Epithelial cell of prostate (primary cell): Measurements from ENCODE around the gene CCER1.
A peak's percentile ranks its signal among the peaks of the same experiment; 100 is the strongest.

Experiments used
- DNase-seq: peaks from one replicate; pipeline ENCODE4 v3.0.0-alpha.2; 2011; ENCODE audit warnings: low read depth, low spot score
- H3K27ac ChIP-seq: fragments of 450-650 bp; 2 replicates; pipeline ENCODE4 v1.5.1; 2017; ENCODE audit warnings: mild to moderate bottlenecking

CCER1 gene

DNA sequence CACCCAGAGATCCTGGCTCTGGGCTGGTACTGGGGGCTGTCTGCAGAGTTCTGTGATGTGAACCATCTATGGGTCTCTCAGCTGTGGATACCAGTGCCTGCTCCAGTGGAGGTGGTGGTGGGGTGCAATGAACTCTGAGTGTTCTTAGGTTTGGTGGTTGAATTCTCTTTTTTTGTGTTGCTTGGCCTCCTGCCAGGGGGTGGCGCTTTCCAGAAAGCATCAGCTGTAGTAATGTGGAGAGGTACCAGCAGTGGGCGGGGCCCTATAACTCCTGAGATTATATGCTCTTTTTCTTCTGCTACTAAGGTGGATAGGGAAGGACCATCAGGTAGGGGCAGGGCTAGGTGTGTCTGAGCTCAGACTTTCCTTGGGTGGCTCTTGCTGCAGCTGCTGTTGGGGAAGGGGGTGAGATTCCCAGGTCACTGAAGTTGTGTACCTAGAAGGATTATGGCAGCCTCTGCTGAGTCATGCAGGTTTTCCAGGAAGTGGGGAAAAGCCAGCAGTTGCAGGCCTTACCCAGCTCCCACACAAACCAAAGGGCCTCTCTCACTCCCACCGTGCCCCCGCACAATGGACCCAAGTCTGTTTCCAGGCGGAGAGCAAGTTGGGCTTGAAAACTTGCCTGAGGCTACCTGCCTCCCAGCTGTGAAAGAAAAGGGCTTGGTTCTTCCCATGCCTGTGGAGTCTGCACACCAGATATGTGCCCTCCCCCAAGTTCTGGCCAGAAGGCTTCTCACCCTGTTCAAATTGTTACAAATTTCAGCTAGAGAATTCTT, 18.6 kb downstream of the CCER1 start:
- no peak overlapping the region for H3K27ac ChIP-seq
- DNase-seq = no peak

DNA sequence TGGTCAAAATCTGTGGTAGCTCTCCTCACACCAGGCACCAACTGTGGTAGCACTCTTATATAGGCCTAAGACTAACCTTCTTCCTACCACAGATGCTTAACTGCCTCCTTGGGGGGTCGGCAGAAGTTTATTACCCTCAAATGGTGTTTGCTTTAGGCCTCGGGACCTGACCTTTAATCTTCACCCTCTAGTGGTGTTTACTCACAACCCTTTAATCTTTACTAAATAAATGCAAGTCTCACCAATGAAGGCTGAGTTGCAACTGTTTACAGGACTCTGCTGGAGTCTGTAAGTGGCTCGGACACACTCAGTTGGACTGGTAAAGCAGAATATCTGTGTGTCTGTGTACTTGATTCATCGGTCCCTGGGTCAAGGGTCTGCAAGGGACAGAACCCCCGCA, 29.4 kb downstream of the CCER1 start:
- no peak for DNase-seq
- H3K27ac ChIP-seq = no peak overlapping the region

DNA sequence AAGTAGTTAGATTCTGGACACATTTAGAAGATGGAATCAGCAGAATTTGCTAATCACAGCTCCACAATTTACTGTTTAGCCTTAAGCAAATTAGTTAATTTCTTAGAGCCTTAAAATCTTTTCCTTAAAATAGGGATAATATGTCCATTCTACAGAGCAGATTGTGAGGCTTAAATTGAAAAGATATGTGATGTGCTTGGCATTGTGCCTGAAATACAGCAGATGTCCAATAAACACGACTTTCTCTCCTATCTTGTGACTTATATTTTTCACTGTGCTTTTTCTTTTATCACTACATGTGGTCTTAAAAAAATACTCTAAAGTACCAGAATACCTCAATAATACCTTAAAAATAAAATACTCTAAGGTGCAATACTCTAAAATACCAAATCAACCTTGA, 30.6 kb downstream of the CCER1 start:
- DNase-seq = no peak
- H3K27ac ChIP-seq = no peak overlapping the region

DNA sequence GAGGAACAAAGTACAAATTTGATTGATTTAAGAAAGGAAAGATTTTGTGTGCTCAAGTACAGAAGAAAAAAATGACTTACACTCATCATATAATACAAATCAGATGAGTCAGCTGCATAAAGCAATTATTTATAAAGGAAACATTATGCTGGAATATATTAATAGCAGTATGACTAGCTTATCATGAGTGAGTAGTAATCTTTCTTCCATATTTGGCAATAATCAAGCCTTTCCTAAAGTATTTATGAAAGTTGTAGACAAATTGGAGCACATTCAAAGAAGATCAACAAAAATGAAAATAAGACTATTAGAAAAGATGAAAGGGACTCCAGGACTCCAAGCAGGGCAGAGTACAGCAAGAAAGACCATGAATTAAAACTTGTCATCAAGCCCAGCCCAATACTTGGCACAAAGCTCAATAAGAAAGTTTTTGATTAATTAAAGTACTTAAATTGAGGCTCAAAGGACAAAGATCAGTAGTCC, 32.8 kb downstream of the CCER1 start:
- no peak for DNase-seq
- no peak overlapping the region for H3K27ac ChIP-seq

DNA sequence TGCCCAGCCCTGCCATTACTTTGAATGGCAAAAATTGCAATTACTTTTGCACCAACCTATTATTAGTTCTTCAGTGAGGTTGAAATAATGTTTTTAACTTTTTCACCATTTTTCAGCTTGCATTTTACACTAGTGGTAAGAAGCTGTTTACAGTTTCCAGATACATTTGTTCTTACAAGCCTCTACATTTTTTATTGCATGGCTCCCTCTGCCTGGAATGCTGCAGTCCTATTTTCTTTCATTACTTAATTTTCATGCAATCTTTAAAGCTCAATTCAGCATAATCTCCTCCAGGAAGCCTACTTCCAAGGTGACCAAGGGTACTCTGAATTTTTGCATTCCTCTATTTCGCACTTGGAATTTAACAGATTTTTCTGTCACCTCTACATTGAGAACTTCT, 33.4 kb downstream of the CCER1 start:
- no peak for DNase-seq
- H3K27ac ChIP-seq = no peak overlapping the region

DNA sequence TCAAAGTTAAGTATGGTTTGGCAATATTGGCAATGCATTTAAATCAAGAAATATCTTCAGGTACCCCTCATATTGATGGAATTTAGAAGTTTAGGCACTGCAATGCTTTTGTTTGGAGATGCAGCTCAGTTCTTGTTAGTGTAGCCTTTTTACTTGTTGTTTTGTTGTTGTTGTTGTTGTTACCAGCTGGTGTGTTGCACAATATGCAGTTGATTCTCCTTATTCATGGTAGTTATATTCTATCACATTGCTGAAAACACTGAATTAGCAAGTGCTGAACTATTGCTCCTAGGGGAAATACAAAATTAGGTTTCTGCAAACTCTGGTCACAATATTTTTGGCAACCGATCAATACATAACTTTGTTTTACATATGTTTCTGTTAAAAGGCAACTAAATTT, 34.8 kb downstream of the CCER1 start:
- DNase-seq = no peak

DNA sequence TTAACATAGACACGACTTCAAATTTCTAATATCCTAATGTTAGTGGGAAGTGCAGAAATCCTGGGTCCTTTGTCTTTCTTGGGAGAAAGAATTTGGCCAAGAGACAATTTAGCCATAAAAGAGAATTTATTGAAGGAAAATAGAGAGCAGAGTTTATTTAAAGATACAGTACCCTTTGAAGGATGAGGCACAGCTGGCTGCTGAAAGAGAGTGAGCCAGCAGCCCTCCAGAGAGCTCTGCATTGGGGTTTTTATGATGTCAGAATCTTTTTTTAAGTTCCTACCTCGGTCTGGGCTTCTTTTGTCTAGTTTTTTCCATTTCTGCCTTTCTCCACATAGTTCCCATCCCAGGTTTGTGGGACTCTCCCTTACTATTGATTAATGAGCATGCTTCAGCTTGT, 37.5 kb downstream of the CCER1 start:
- DNase-seq = no peak
- H3K27ac ChIP-seq = no peak overlapping the region

More for the DNA sequence above, 34.8 kb downstream of the CCER1 start:
- no peak overlapping the region for H3K27ac ChIP-seq

DNA sequence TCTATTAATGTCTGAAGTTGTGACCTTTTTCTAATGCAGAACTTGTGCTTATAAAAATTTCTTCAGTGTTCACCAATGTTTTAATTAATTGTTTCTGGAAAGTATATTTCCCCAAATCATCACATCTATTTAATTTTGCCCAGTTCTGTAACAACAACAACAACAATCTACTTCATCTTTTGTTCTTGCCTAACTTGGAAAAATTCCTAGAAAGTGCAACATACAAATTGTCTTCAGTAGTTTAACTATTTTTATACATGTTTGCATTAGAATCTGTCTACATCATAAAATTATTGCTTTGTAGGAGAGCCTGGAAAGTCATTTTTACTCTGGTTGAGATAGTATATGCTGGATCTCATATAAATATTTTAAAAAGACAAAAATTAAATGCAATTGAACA, 38.5 kb downstream of the CCER1 start:
- H3K27ac ChIP-seq = no peak overlapping the region

DNA sequence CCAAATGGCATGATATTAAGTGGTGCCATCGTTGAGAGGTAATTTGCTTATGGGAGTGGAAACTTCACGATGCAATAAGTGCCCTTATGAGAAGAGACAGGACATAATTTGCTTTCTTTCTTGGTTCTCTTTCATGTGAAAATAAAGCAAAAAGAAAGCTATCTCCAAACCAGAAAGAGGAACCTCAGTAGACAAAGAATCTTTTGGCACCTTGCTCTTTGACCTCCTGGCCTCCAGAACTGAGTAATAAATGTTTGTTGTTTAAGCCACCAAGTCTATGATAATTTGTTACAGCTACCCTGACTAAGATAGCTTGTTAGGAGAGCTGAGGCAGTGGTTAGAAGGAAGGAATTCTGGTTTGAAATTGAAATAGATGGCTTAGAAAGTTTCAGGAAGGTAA, 39.6 kb downstream of the CCER1 start:
- DNase-seq = no peak
- no peak overlapping the region for H3K27ac ChIP-seq

More for the DNA sequence above, 38.5 kb downstream of the CCER1 start:
- no peak for DNase-seq

DNA sequence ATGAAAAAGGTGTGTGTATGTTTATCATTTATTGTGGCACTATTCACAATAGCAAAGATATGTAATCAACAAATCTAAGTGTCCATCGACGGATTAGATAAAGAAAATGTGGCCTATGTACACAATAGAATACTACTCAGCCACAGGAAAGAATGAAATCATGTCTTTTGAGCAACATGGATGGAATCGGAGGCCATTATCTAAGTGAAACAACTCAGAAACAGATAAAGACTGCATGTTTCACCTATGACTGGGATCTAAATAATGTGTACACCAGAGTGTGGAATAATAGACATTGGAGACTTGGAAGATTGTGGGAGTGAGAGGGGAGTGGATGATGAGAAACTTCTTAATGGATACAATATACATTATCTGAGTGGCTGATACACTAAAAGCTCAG, 44.0 kb downstream of the CCER1 start:
- DNase-seq = no peak
- no peak overlapping the region for H3K27ac ChIP-seq

DNA sequence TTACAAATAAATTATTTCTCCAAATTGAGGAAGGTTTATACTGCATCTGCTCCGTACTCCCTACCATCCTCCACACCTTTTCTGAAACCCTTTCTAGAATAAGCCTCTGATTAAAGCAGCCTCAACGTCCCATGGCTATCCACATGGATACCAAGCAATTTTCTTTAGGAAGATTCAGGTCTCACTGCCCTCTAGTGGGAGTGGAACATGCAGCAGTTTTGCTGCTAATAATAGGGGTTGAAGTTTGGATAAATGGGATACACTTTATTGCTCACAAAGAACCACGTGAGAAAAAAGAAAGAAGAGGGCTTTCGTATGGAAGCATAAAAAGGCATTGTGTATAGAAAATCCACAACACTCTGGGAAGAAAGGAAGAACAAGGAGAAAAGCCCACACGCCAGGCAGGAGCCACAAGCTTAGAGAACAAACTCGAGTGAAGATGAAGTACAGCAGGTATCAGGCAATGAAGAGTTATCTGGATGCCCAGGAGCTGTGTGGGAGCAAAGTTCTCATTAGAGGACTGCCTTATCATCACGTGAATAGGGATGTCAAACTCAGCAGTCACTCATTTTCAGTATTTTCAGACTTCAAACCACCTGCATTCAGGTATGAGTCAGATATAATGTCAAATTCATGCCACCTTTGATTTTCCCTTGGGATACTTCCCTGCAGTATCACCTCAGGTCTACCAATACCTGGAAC, 45.8 kb downstream of the CCER1 start:
- DNase-seq = no peak
- no peak overlapping the region for H3K27ac ChIP-seq

DNA sequence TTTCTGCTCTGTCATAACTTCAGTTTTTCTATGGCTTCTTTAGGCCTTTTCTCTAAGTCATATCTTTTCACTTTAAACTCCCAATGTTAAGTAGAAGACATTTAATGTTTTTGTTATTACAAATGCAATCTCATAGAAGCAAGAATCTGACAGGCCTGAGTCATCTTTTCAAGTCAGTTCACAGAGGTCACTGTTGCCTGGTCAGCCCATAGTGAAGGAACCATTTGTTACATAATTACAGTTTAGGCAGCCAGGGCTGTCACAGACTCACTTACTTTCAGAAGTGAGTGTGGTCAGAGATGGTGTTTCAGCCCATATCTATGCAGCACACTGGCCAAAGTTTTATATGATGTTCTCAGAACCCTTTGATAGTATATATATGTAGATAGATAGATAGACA, 46.5 kb downstream of the CCER1 start:
- H3K27ac ChIP-seq = no peak overlapping the region
- DNase-seq = no peak

DNA sequence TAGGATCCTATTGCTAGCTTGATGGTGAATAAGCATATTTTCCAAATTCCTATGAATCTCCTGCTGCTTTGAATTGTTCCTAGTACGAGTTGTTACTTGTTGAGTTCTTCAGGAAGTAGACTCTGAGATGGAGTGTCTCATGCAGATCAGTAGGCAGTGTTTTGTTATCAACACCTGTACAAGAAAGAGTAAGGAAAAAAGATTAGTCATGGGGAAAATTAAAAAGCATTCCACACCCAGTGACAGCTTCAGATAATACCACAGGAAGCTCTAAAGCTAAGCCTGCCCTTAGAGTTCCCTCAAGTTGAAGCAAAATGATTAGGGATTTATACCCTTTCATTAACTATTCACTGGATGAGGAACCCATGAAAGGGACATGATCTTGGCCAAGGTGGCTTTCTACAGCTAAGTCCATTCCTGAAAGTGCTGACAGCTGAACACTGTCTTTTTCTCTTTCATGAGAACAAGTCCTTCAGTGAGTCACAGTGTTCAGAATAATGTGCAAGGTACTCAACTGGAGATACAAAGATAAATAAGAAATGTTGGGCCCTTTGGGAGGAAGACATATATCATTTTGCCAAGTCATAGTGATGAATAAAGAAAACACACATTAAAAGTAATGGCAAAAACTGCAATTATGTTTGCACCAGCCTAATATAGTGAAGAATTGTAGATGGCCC, 49.1 kb downstream of the CCER1 start:
- peak; percentile 66 for DNase-seq
- H3K27ac ChIP-seq = peak overlapping the region; percentile 78

DNA sequence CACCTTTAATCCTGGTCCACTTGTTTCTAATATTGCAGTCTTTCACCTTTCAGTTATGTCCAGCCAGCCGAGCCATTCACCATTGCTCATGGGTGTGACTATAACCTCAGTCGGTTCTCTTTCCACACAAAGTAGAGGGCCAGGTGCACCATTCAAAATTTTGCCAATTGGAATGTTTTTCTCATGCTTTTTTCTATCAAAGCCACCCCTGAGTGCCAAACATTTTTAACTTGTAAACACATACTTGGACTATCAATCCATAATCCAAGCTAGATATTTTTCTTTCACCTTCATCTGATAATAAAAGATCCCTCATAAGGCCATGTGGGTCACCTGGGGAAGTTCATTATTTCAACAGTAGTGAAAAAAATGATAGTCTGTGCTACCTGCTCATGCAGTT, 52.4 kb downstream of the CCER1 start:
- H3K27ac ChIP-seq = no peak overlapping the region
- DNase-seq = no peak
